ENCODE measurements around the gene PCNA. TPM values are rescaled to one million over a fixed set of nuclear protein-coding genes. Genes with fewer than 3 reads are reported as not detected.
A peak's percentile ranks its signal among the peaks of the same experiment; 100 is the strongest.

The PCNA gene
- total and polyA plus RNA-seq, 9 of the 15 experiments (the other 6 are each of a cell fraction or from before 2014, with no cell fraction given): 213 to 390 (median 291) TPM

DNA sequence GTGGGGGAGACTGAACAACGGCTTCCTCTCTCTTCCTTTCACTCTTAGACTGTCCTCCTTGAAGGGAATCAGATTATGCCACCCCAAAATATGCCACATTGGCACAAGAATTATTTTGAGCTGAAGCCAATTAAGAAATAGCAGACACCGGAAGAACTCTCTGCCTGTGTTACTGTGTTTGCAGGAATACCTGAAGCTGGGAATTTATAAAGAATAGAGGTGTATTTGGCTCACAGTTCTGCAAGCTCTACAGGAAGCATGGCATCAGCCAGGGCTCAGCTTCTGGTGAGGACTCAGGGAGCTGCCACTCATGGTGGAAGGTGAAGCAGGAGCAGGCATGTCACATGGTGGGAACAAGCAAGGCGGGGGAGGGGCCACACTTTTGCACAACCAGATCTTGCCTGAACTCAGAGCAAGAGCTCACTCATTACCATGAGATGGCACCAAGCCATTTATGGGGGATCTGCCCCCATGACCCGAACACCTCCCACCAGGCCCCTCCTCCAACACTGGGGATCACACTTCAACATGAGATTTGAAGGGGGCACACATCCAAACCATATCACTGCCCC lies 46.0 kb downstream of the PCNA start:
- no peak overlapping the region for H3K9ac ChIP-seq (ENCODE audit: insufficient read depth in 1 of 2, low read depth in 2 of 2, low read length in 2 of 2)
- FAIRE-seq (no peak), DNase-seq (ENCODE audit: extremely low read depth in 1 of 4, low spot score in 3 of 4) (peak in 1 of 4 experiments; percentile 16), ATAC-seq (peak; percentile 39; the same call in 2 of the 3 replicates)
- no peaks in the 10 kb centered on the region for H3K79me2 ChIP-seq (ENCODE audit: control insufficient read depth, insufficient read depth, low read length)
- H3K9me3 ChIP-seq (replicated peaks; ENCODE audit: control insufficient read depth, insufficient read depth, low read depth, low read length): no peaks in the 10 kb centered on the region
- TF ChIP-seq, protein P1, sequence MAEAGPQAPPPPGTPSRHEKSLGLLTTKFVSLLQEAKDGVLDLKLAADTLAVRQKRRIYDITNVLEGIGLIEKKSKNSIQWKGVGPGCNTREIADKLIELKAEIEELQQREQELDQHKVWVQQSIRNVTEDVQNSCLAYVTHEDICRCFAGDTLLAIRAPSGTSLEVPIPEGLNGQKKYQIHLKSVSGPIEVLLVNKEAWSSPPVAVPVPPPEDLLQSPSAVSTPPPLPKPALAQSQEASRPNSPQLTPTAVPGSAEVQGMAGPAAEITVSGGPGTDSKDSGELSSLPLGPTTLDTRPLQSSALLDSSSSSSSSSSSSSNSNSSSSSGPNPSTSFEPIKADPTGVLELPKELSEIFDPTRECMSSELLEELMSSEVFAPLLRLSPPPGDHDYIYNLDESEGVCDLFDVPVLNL (CRISPR knock-in tag; IDR thresholded peaks at IDR 0.05; ENCODE audit: low read depth): no peak
- TF ChIP-seq, protein P2, sequence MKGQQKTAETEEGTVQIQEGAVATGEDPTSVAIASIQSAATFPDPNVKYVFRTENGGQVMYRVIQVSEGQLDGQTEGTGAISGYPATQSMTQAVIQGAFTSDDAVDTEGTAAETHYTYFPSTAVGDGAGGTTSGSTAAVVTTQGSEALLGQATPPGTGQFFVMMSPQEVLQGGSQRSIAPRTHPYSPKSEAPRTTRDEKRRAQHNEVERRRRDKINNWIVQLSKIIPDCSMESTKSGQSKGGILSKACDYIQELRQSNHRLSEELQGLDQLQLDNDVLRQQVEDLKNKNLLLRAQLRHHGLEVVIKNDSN (CRISPR knock-in tag; IDR thresholded peaks at IDR 0.05): peak; percentile 46; the same call in 1 of the 2 replicates
- TF ChIP-seq, protein P3, sequence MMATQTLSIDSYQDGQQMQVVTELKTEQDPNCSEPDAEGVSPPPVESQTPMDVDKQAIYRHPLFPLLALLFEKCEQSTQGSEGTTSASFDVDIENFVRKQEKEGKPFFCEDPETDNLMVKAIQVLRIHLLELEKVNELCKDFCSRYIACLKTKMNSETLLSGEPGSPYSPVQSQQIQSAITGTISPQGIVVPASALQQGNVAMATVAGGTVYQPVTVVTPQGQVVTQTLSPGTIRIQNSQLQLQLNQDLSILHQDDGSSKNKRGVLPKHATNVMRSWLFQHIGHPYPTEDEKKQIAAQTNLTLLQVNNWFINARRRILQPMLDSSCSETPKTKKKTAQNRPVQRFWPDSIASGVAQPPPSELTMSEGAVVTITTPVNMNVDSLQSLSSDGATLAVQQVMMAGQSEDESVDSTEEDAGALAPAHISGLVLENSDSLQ (IDR thresholded peaks at IDR 0.05): peak; percentile 33; the same call in 1 of the 2 replicates
- TF ChIP-seq NFIC (IDR thresholded peaks at IDR 0.05) (peak; percentile 22; the same call in 1 of the 2 replicates), RAD51 (IDR thresholded peaks at IDR 0.05; ENCODE audit: borderline replicate concordance, low read depth) (0 out of 2 replicates have a peak, but pooled peaks have one; percentile 15)
- H3K4me3 ChIP-seq: no peak overlapping the region
- ChIA-PET CTCF (ENCODE audit: low intra/inter-chr PET ratio) (no interaction called here), POLR2A (interaction anchor here (0.7 to 0.8 kb wide), 2 partner anchors 154 to 707 kb away, joined by 4 to 5 read pairs; no protein-coding TSS in a partner anchor)
- in situ Hi-C loops (cut with MboI): no loop called here
- no peaks in the 10 kb centered on the region for H4K20me1 ChIP-seq (replicated peaks; ENCODE audit: control insufficient read depth, insufficient read depth, low read length)
- WGBS (ENCODE audit: insufficient coverage, low coverage, missing lambda C conversion rate): 82% methylated on average over 2 of the region's 4 CpGs
- H3K27me3 ChIP-seq (ENCODE audit: control insufficient read depth in 2 of 2, insufficient read depth in 2 of 2, low read length in 2 of 2): no peaks in the 10 kb centered on the region
- intact Hi-C loops (cut with micrococcal nuclease): no loop called here
- peaks cover 9% of the 10 kb centered on the region in 2 experiments; a peak in 4 of 5 replicates for H3K4me1 ChIP-seq (replicated peaks in 1 of 2; ENCODE audit: control insufficient read depth in 2 of 2, insufficient read depth in 2 of 2, low read length in 2 of 2)
- H2AFZ ChIP-seq (ENCODE audit: low read depth, low read length): no peak overlapping the region
- no peak overlapping the region; the same call in 1 of the 2 replicates for H3K4me2 ChIP-seq (ENCODE audit: insufficient read depth, low read length)
- H3K27ac ChIP-seq (ENCODE audit: extremely low read depth, low read depth, low read length): no peak overlapping the region
- no peaks in the 10 kb centered on the region for H3K36me3 ChIP-seq (ENCODE audit: control insufficient read depth, insufficient read depth, low read length)
- no TSS peak for BruUV-seq (replicated peaks)
- no peaks in the 10 kb centered on the region for H3K9me1 ChIP-seq (ENCODE audit: control insufficient read depth, insufficient read depth, low read length)

All from K562 (cell line).